IMR-90 (cell line): ENCODE measurements around the gene NREP.

Experiments
- CTCF ChIP-seq: conservative IDR thresholded peaks from 2 replicates; pipeline ENCODE4 v1.5.1; 2012; ENCODE audit warnings: mild to moderate bottlenecking, low read depth, low read length, improper control_type of control experiment
- TF ChIP-seq, protein P1 (sequence below): fragments of 150-350 bp; IDR thresholded peaks from 2 replicates; pipeline ENCODE4 v1.6.1; 2017; ENCODE audit warnings: mild to moderate bottlenecking, antibody characterized with exemption, low read length, low read depth

GRCh38 chr5:111774525-111774924 lies 17.5 kb upstream of the NREP start:
- TF ChIP-seq CTCF: no peak
- TF ChIP-seq, protein P1, sequence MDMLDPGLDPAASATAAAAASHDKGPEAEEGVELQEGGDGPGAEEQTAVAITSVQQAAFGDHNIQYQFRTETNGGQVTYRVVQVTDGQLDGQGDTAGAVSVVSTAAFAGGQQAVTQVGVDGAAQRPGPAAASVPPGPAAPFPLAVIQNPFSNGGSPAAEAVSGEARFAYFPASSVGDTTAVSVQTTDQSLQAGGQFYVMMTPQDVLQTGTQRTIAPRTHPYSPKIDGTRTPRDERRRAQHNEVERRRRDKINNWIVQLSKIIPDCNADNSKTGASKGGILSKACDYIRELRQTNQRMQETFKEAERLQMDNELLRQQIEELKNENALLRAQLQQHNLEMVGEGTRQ: no peak
